ENCODE results near the gene RBM6. TPM values are rescaled to one million over a fixed set of nuclear protein-coding genes. Genes with fewer than 3 reads are reported as not detected.

The RBM6 gene
- total and polyA plus RNA-seq, 9 of the 15 experiments (the other 6 are each of a cell fraction or from before 2014, with no cell fraction given), result 19.9 to 82.2 (median 57.8) TPM

DNA sequence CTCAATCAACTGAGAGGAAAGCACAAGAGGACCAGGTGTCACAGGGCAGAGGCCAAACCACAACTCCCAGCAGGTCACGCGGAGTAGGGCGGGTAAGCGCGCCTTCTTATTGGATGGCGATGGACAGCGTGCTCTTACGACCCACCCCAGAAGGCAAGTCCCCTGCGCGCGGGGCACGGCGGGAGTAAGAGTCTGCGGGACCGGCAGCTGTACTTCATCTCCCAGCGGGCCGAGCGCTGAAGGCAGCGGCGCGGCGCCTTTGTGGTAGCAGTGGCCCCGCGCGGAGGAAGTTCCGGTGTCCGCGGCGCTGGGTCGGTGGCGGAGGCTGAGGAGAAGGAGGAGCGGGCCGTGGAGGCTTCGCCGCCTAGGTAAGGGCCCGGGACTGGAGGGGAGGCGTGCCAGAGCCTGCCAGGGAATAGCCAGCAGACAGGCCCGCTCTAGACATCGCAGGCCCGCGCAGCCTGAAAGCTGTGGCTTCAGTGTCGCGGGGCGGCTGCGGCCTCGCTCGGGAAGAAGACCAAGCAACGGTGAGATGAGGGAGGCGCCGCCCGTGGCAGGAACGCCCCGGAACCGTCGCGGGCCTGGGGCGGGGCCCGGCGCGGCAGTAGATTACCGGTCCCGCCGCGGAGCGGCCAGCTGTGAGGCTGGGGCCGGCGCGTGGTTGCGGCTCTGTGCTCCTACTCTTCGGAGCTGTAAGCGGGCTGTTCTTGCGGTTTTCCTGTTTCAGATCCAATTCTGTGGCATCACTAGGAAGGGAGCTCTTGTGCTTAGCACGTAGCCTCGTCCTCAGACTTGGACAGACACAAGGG is at the start of gene RBM6 (continued):
- TF ChIP-seq HMGN3 (IDR thresholded peaks at IDR 0.05; ENCODE audit: borderline replicate concordance, extremely low read depth, insufficient read length, low read depth, low read length), result peak; percentile 66
- no peak for TF ChIP-seq ZNF212 (CRISPR knock-in tag; IDR thresholded peaks at IDR 0.05)
- no peak for TF ChIP-seq ZBTB17 (CRISPR knock-in tag; IDR thresholded peaks at IDR 0.05)
- peak; percentile 92 for TF ChIP-seq TGIF2 (CRISPR knock-in tag; IDR thresholded peaks at IDR 0.05)
- TF ChIP-seq ZNF197 (CRISPR knock-in tag; IDR thresholded peaks at IDR 0.05; ENCODE audit: low read depth), result 0 out of 2 replicates have a peak, but pooled peaks have one; percentile 27
- TF ChIP-seq, protein P1, sequence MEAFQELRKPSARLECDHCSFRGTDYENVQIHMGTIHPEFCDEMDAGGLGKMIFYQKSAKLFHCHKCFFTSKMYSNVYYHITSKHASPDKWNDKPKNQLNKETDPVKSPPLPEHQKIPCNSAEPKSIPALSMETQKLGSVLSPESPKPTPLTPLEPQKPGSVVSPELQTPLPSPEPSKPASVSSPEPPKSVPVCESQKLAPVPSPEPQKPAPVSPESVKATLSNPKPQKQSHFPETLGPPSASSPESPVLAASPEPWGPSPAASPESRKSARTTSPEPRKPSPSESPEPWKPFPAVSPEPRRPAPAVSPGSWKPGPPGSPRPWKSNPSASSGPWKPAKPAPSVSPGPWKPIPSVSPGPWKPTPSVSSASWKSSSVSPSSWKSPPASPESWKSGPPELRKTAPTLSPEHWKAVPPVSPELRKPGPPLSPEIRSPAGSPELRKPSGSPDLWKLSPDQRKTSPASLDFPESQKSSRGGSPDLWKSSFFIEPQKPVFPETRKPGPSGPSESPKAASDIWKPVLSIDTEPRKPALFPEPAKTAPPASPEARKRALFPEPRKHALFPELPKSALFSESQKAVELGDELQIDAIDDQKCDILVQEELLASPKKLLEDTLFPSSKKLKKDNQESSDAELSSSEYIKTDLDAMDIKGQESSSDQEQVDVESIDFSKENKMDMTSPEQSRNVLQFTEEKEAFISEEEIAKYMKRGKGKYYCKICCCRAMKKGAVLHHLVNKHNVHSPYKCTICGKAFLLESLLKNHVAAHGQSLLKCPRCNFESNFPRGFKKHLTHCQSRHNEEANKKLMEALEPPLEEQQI (IDR thresholded peaks at IDR 0.05), result no peak
- TF ChIP-seq TOE1 (IDR thresholded peaks at IDR 0.05; ENCODE audit: borderline replicate concordance), result peak; percentile 40; the same call in 1 of the 2 replicates
- no peak for TF ChIP-seq TOE1 (CRISPR knock-in tag; IDR thresholded peaks at IDR 0.05; ENCODE audit: borderline replicate concordance, low read depth)
- peak; percentile 12; the same call in 1 of the 2 replicates for TF ChIP-seq TCF3 (CRISPR knock-in tag; IDR thresholded peaks at IDR 0.05)
- TF ChIP-seq ZNF57 (CRISPR knock-in tag; IDR thresholded peaks at IDR 0.05), result no peak
- TF ChIP-seq ZFX (CRISPR knock-in tag; IDR thresholded peaks at IDR 0.05), result peak; percentile 99
- TF ChIP-seq ZBTB1 (CRISPR knock-in tag; IDR thresholded peaks at IDR 0.05; ENCODE audit: borderline replicate concordance, low read depth), result peak; percentile 99
- peak; percentile 86 for TF ChIP-seq CXXC5 (CRISPR knock-in tag; IDR thresholded peaks at IDR 0.05)
- 0 out of 2 replicates have a peak, but pooled peaks have one; percentile 39 for TF ChIP-seq ZNF830 (CRISPR knock-in tag; IDR thresholded peaks at IDR 0.05)
- TF ChIP-seq SLC30A9 (CRISPR knock-in tag; IDR thresholded peaks at IDR 0.05), result no peak
- TF ChIP-seq, protein P2, sequence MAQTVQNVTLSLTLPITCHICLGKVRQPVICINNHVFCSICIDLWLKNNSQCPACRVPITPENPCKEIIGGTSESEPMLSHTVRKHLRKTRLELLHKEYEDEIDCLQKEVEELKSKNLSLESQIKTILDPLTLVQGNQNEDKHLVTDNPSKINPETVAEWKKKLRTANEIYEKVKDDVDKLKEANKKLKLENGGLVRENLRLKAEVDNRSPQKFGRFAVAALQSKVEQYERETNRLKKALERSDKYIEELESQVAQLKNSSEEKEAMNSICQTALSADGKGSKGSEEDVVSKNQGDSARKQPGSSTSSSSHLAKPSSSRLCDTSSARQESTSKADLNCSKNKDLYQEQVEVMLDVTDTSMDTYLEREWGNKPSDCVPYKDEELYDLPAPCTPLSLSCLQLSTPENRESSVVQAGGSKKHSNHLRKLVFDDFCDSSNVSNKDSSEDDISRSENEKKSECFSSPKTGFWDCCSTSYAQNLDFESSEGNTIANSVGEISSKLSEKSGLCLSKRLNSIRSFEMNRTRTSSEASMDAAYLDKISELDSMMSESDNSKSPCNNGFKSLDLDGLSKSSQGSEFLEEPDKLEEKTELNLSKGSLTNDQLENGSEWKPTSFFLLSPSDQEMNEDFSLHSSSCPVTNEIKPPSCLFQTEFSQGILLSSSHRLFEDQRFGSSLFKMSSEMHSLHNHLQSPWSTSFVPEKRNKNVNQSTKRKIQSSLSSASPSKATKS (CRISPR knock-in tag; IDR thresholded peaks at IDR 0.05), result no peak
- TF ChIP-seq, protein P3, sequence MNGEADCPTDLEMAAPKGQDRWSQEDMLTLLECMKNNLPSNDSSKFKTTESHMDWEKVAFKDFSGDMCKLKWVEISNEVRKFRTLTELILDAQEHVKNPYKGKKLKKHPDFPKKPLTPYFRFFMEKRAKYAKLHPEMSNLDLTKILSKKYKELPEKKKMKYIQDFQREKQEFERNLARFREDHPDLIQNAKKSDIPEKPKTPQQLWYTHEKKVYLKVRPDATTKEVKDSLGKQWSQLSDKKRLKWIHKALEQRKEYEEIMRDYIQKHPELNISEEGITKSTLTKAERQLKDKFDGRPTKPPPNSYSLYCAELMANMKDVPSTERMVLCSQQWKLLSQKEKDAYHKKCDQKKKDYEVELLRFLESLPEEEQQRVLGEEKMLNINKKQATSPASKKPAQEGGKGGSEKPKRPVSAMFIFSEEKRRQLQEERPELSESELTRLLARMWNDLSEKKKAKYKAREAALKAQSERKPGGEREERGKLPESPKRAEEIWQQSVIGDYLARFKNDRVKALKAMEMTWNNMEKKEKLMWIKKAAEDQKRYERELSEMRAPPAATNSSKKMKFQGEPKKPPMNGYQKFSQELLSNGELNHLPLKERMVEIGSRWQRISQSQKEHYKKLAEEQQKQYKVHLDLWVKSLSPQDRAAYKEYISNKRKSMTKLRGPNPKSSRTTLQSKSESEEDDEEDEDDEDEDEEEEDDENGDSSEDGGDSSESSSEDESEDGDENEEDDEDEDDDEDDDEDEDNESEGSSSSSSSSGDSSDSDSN (IDR thresholded peaks at IDR 0.05; ENCODE audit: borderline replicate concordance in 1 of 2, low read depth in 2 of 2, low read length in 2 of 2), result 0 out of 4 replicates have a peak, but pooled peaks have one; percentile 52 to 64
- TF ChIP-seq NFYB (IDR thresholded peaks at IDR 0.05; ENCODE audit: extremely low read depth, insufficient read length), result peak; percentile 70
- no peak for TF ChIP-seq NFIX (CRISPR knock-in tag; IDR thresholded peaks at IDR 0.05; ENCODE audit: low read depth)
- TF ChIP-seq ZNF583 (CRISPR knock-in tag; IDR thresholded peaks at IDR 0.05), result no peak
